B cell (primary cell): ENCODE measurements around the gene ALDH1A2. TPM values are rescaled to one million over a fixed set of nuclear protein-coding genes. Genes with fewer than 3 reads are reported as not detected.
"Not testable (repeated sequence)": the region's sequence is repeated elsewhere in the genome, so short reads cannot be mapped to it uniquely, and the experiment has no call there.

ENCODE experiments used
- ATAC-seq: fragments of 200-7000 bp; cut with Tn5 transposase; one replicate; pipeline ENCODE4 v1.10.0; 2021; ENCODE audit warnings: low read depth, mild to moderate bottlenecking, moderate number of reproducible peaks, moderate library complexity
- CTCF ChIA-PET: fragments of 350-600 bp; sonication (Branson Sonifier 250); formaldehyde crosslinking; loops from one replicate; lab custom pipeline; 2021; ENCODE audit warnings: antibody characterized with exemption, inconsistent platforms; lab: Charles Lee
- POLR2A ChIA-PET: fragments of 350-600 bp; sonication (Branson Sonifier 250); formaldehyde crosslinking; loops from one replicate; lab custom pipeline; 2021; ENCODE audit warnings: antibody characterized with exemption; lab: Charles Lee
- DNase-seq: peaks from one replicate; pipeline ENCODE4 v3.0.0; 2013
- H2AFZ ChIP-seq: 2 replicates; pipeline ENCODE4 v1.6.1; 2012; ENCODE audit warnings: mild to moderate bottlenecking, low read depth, low read length; ENCODE audit not compliant: insufficient read depth, poor library complexity, severe bottlenecking
- H3K27ac ChIP-seq, 2 donors: 1 replicate in 1 of 2; 2 replicates in 1 of 2; pipeline ENCODE4 v1.5.1; 2012 to 2013; ENCODE audit warnings: low read length in 2 of 2, mild to moderate bottlenecking in 2 of 2, moderate library complexity in 1 of 2
- H3K27me3 ChIP-seq, 4 experiments: fragments of 200-600 bp in 1 of 4; sonication (generic) in 1 of 4; replicated peaks in 1 of 4; 1 replicate in 2 of 4; 2 replicates in 2 of 4; pipeline versions ENCODE4 v1.6.1 to v1.7.0; 2013 to 2016; ENCODE audit warnings: low read length in 3 of 4, mild to moderate bottlenecking in 2 of 4, mixed read lengths in 1 of 4, moderate library complexity in 1 of 4; ENCODE audit not compliant: insufficient read depth in 4 of 4, control insufficient read depth in 3 of 4; ENCODE audit errors: control extremely low read depth in 1 of 4
- H3K36me3 ChIP-seq, 2 experiments: replicated peaks in 1 of 2; 1 replicate in 1 of 2; 2 replicates in 1 of 2; pipeline versions ENCODE4 v1.6.1 to v1.7.1; 2013; ENCODE audit warnings: low read length in 1 of 2; ENCODE audit not compliant: insufficient read depth in 2 of 2, control insufficient read depth in 1 of 2; ENCODE audit errors: control extremely low read depth in 1 of 2, extremely low read depth in 1 of 2
- H3K4me1 ChIP-seq, 2 donors: fragments of 200-600 bp in 1 of 2; sonication (generic) in 1 of 2; 1 replicate in 1 of 2; 2 replicates in 1 of 2; pipeline versions ENCODE4 v1.5.1 to v1.6.1; 2013 to 2017; ENCODE audit warnings: low read length in 2 of 2; ENCODE audit not compliant: control insufficient read depth in 2 of 2, insufficient read depth in 2 of 2
- H3K4me2 ChIP-seq: replicated peaks from 2 replicates; pipeline ENCODE3; 2012; ENCODE audit warnings: mild to moderate bottlenecking, low read depth, low read length; ENCODE audit not compliant: poor library complexity, severe bottlenecking
- H3K4me3 ChIP-seq, 5 experiments: fragments of 200-600 bp in 1 of 5; sonication (generic) in 1 of 5; 1 replicate in 3 of 5; 2 replicates in 2 of 5; pipeline versions ENCODE4 v1.5.1 to v1.7.0; 2011 to 2016; ENCODE audit warnings: low read length in 4 of 5, mild to moderate bottlenecking in 4 of 5, low read depth in 2 of 5, control low read depth in 1 of 5, moderate library complexity in 1 of 5; ENCODE audit not compliant: insufficient read depth in 1 of 5; ENCODE audit errors: control extremely low read depth in 1 of 5, extremely low read depth in 1 of 5
- H3K79me2 ChIP-seq: fragments of 200-600 bp; sonication (generic); one replicate; pipeline ENCODE4 v1.6.0; 2016; ENCODE audit warnings: low read length; ENCODE audit not compliant: control insufficient read depth, insufficient read depth
- H3K9ac ChIP-seq: fragments of 200-600 bp; sonication (generic); 2 replicates; pipeline ENCODE4 v1.6.1; 2017; ENCODE audit warnings: mild to moderate bottlenecking, low read length, moderate library complexity
- H3K9me3 ChIP-seq, 3 donors: one replicate each; pipeline versions ENCODE4 v1.6.1 to v1.7.1; 2013; ENCODE audit warnings: low read length in 2 of 3; ENCODE audit not compliant: control insufficient read depth in 2 of 3, insufficient read depth in 1 of 3; ENCODE audit errors: control extremely low read depth in 1 of 3
- H4K20me1 ChIP-seq: 2 replicates; pipeline ENCODE4 v1.6.0; 2012; ENCODE audit warnings: mild to moderate bottlenecking, low read length; ENCODE audit not compliant: insufficient read depth, control insufficient read depth, poor library complexity, severe bottlenecking
- H3K27ac Mint-ChIP-seq: one replicate; pipeline ENCODE4 v1.8.0; 2021; ENCODE audit warnings: mixed read lengths
- H3K27me3 Mint-ChIP-seq: one replicate; pipeline ENCODE4 v1.8.0; 2021; ENCODE audit warnings: mixed read lengths
- H3K4me1 Mint-ChIP-seq: one replicate; pipeline ENCODE4 v1.8.0; 2021; ENCODE audit warnings: mixed read lengths
- H3K4me3 Mint-ChIP-seq: one replicate; pipeline ENCODE4 v1.8.0; 2021; ENCODE audit warnings: mixed read lengths
- H3K9me3 Mint-ChIP-seq: one replicate; pipeline ENCODE4 v1.8.0; 2022; ENCODE audit warnings: mixed read lengths; ENCODE audit not compliant: insufficient read depth
- CTCF ChIP-seq: fragments of 200-600 bp; IDR thresholded peaks from one replicate; pipeline ENCODE4 v1.8.0; 2022; ENCODE audit warnings: antibody characterized with exemption, mild to moderate bottlenecking
- EZH2 ChIP-seq: IDR thresholded peaks from 2 replicates; pipeline ENCODE4 v1.6.1; 2012; ENCODE audit warnings: borderline replicate concordance, low read depth, mild to moderate bottlenecking, moderate library complexity, low read length; ENCODE audit not compliant: insufficient read depth, poor library complexity, severe bottlenecking
- WGBS: methylation state at CpG from one replicate; pipeline ENCODE4 v1.1.5; 2013; ENCODE audit warnings: missing lambda C conversion rate; ENCODE audit not compliant: insufficient coverage; 5-methylcytosine and 5-hydroxymethylcytosine counted together
- intact Hi-C: fragments of 100-400 bp; cut with micrococcal nuclease; formaldehyde crosslinking; loops from one replicate; pipeline ENCODE4 v1.10.0; 2022
- polyA plus RNA-seq: library from polyadenylated mRNA; depleted of rRNA; stranded (reverse); fragments of >200 nt; gene quantifications from 2 replicates; pipeline ENCODE4 v1.2.3, GENCODE V29; 2012
- total RNA-seq, 2 donors: library from RNA; stranded (reverse); fragments of 120-200 nt in 1 of 2; gene quantifications; 1 replicate in 1 of 2; 2 replicates in 1 of 2; pipeline versions ENCODE4 v1.2.3 to v1.2.4, GENCODE V29; 2013 to 2022

Gene ALDH1A2
- total and polyA plus RNA-seq, 2 donors (not counting 1 experiment from before 2014, with no cell fraction given) = not detected

GRCh38 chr15:58002338-58003126 is 63.0 kb downstream of the ALDH1A2 start:
- TF ChIP-seq EZH2 = no peak
- no peak for TF ChIP-seq CTCF
- Histone ChIP-seq H3K79me2 (no peaks in the 10 kb centered on the region), H3K27me3 (no peaks in the 10 kb centered on the region), H3K4me3 (no peak overlapping the region), H4K20me1 (no peaks in the 10 kb centered on the region), H3K9ac (no peak overlapping the region), H3K9me3 (no peaks in the 10 kb centered on the region), H2AFZ (no peak overlapping the region), H3K27ac (no peak overlapping the region), H3K4me1 (no peaks in the 10 kb centered on the region), H3K36me3 (no peaks in the 10 kb centered on the region), H3K4me2 (no peak overlapping the region)
- Mint-ChIP-seq H3K4me1 (no peaks in the 10 kb centered on the region), H3K27ac (no peak overlapping the region), H3K4me3 (no peak overlapping the region), H3K27me3 (peaks cover 14% of the 10 kb centered on the region), H3K9me3 (peaks cover 4% of the 10 kb centered on the region)
- no peak for DNase-seq
- intact Hi-C loops = no loop called here
- ChIA-PET CTCF (no interaction called here), POLR2A (no interaction called here)
- no peak for ATAC-seq
- 94% methylated on average over 2 of the region's 6 CpGs for WGBS

GRCh38 chr15:57999699-58000098 is 65.8 kb downstream of the ALDH1A2 start:
- H3K4me2 ChIP-seq, H3K4me3 ChIP-seq, CTCF ChIA-PET, H2AFZ ChIP-seq, H3K9ac ChIP-seq, H3K9me3 ChIP-seq, H4K20me1 ChIP-seq, H3K9me3 Mint-ChIP-seq, H3K4me1 Mint-ChIP-seq, H3K27ac Mint-ChIP-seq, H3K36me3 ChIP-seq, H3K27me3 ChIP-seq, DNase-seq, H3K4me1 ChIP-seq, ATAC-seq, H3K27ac ChIP-seq, H3K79me2 ChIP-seq, POLR2A ChIA-PET, H3K4me3 Mint-ChIP-seq, intact Hi-C loops: not testable (repeated sequence)
- H3K27me3 Mint-ChIP-seq = peaks cover 14% of the 10 kb centered on the region
- 80% methylated on average over 1 of the region's 2 CpGs for WGBS
